Tibial artery (tissue), 4 donors: ENCODE measurements around the gene S100A14.
"Not testable (repeated sequence)": the region's sequence is repeated elsewhere in the genome, so short reads cannot be mapped to it uniquely, and the experiment has no call there.

Experiments
- DNase-seq, 2 donors: peaks; one replicate each; pipeline ENCODE4 v3.0.0-alpha.2; 2019
- H3K27ac ChIP-seq, 2 donors: fragments of 200-600 bp; sonication (generic) in 1 of 2; 1 replicate in 1 of 2; 2 replicates in 1 of 2; pipeline ENCODE4 v1.5.1; 2018 to 2019; ENCODE audit warnings: mild to moderate bottlenecking in 1 of 2
- H3K27me3 ChIP-seq, 2 donors: fragments of 200-600 bp; sonication (generic) in 1 of 2; one replicate each; pipeline versions ENCODE4 v1.5.1 to v1.6.0; 2016 to 2019
- H3K36me3 ChIP-seq, 3 donors: fragments of 200-600 bp; sonication (generic) in 2 of 3; one replicate each; pipeline ENCODE4 v1.5.1; 2016 to 2019; ENCODE audit warnings: mild to moderate bottlenecking in 2 of 3
- H3K4me1 ChIP-seq, 4 donors: fragments of 200-600 bp; sonication (generic) in 2 of 4; 1 replicate in 3 of 4; 2 replicates in 1 of 4; pipeline ENCODE4 v1.5.1; 2016 to 2019
- H3K4me3 ChIP-seq, 2 donors: fragments of 200-600 bp; sonication (generic) in 1 of 2; 1 replicate in 1 of 2; 2 replicates in 1 of 2; pipeline ENCODE4 v1.5.1; 2018 to 2019; ENCODE audit warnings: mild to moderate bottlenecking in 2 of 2
- H3K9me3 ChIP-seq, 3 donors: fragments of 200-600 bp; sonication (generic) in 1 of 3; one replicate each; pipeline ENCODE4 v1.5.1; 2016 to 2019
- intact Hi-C: fragments of 100-400 bp; cut with DNase I; formaldehyde crosslinking; loops from one replicate; pipeline ENCODE4 v1.15.0; 2023; ENCODE audit warnings: low total_unique reads
- TF ChIP-seq, protein P1 (sequence below), 2 experiments: fragments of 200-600 bp in 1 of 2; fragments of 450-650 bp in 1 of 2; IDR thresholded peaks; one replicate each; pipeline ENCODE4 v1.5.1; 2017 to 2019; ENCODE audit warnings: antibody characterized with exemption in 2 of 2, mild to moderate bottlenecking in 1 of 2, moderate library complexity in 1 of 2

S100A14 gene

DNA sequence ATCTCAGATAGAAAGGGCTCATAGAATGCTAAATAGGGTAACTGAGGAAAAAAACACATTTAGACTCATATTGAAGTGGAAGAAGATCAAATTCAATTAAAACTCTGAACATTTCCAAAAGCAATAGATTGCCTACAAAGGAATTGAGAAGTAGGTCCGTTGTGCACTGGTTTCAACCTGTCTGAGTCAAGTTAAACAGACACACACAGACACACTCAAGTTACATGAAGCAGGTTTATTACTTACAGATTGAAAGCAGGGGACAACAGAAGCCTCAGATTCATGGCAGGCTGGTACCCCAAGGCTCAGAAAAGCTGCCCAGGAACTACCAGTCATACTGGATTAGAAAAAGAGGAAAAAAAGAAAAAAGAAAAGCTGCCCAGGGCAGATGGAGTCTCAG is 29.8 kb downstream of the S100A14 start:
- no peaks in the 10 kb centered on the region for H3K27me3 ChIP-seq
- intact Hi-C loops, result no loop called here
- H3K9me3 ChIP-seq, result no peaks in the 10 kb centered on the region
- no peaks in the 10 kb centered on the region for H3K36me3 ChIP-seq
- TF ChIP-seq, protein P1, sequence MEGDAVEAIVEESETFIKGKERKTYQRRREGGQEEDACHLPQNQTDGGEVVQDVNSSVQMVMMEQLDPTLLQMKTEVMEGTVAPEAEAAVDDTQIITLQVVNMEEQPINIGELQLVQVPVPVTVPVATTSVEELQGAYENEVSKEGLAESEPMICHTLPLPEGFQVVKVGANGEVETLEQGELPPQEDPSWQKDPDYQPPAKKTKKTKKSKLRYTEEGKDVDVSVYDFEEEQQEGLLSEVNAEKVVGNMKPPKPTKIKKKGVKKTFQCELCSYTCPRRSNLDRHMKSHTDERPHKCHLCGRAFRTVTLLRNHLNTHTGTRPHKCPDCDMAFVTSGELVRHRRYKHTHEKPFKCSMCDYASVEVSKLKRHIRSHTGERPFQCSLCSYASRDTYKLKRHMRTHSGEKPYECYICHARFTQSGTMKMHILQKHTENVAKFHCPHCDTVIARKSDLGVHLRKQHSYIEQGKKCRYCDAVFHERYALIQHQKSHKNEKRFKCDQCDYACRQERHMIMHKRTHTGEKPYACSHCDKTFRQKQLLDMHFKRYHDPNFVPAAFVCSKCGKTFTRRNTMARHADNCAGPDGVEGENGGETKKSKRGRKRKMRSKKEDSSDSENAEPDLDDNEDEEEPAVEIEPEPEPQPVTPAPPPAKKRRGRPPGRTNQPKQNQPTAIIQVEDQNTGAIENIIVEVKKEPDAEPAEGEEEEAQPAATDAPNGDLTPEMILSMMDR (IDR thresholded peaks at IDR 0.05), result no peak
- H3K4me3 ChIP-seq, result no peak overlapping the region
- DNase-seq, result no peak
- H3K27ac ChIP-seq, result no peak overlapping the region
- H3K4me1 ChIP-seq, result no peaks in the 10 kb centered on the region

DNA sequence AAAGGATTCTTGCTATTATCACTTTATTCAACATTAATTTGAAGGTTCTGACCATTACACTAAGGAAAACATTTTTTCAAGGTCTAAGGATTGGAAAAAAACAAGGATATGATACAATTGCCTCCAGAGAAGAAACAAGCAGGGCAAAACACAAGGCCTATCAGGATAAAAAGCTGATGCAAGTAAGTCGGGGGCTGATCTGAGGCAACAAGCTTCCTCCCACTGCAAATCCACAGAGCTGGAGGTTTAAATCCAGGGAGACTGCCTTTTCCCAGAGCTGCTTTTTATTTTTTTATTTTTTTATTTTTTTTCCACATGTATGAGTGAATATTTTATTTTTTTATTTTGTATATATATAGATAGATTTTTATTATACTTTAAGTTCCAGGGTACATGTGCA is 31.1 kb downstream of the S100A14 start:
- Histone ChIP-seq H3K36me3 (no peaks in the 10 kb centered on the region), H3K27ac (no peak overlapping the region), H3K9me3 (no peaks in the 10 kb centered on the region), H3K27me3 (no peaks in the 10 kb centered on the region), H3K4me1 (no peaks in the 10 kb centered on the region), H3K4me3 (no peak overlapping the region)
- intact Hi-C loops, result no loop called here
- TF ChIP-seq, protein P1 (IDR thresholded peaks at IDR 0.05), result no peak
- DNase-seq, result no peak

DNA sequence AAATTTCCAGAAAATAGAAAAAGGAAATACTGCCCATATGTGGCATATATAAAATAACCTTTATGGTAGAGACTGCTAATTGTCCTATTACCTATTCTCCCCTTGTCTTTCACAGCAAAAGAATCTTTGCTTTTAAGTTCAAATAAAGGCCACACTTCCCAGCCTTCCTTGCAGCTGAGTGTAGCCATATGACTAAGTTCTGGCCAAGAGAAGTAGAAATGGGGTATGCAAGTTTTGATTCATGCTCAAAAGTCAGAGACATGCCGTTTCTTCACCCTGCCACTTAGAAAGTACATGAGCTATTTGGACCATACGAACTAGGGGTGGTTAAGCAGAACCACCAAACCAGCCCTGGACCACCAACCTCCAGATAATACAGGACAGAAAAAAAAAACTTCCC is 32.1 kb downstream of the S100A14 start:
- Histone ChIP-seq H3K36me3 (no peaks in the 10 kb centered on the region), H3K27ac (no peak overlapping the region), H3K4me1 (no peaks in the 10 kb centered on the region), H3K9me3 (no peaks in the 10 kb centered on the region), H3K4me3 (no peak overlapping the region), H3K27me3 (no peaks in the 10 kb centered on the region)
- intact Hi-C loops, result no loop called here
- peak in 1 of 2 donors; percentile 2 for DNase-seq
- TF ChIP-seq, protein P1 (IDR thresholded peaks at IDR 0.05), result no peak

DNA sequence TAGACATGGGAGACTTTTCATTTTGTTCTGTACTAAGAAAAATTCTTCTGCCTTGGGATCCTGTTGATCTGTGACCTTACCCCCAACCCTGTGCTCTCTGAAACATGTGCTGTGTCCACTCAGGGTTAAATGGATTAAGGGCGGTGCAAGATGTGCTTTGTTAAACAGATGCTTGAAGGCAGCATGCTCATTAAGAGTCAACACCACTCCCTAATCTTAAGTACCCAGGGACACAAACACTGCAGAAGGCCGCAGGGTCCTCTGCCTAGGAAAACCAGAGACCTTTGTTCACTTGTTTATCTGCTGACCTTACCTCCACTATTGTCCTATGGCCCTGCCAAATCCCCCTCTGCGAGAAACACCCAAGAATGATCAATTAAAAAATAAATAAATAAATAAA is 32.6 kb downstream of the S100A14 start:
- H3K4me3 ChIP-seq, intact Hi-C loops, H3K4me1 ChIP-seq, H3K36me3 ChIP-seq, H3K9me3 ChIP-seq, H3K27ac ChIP-seq, H3K27me3 ChIP-seq: not testable (repeated sequence)
- peak in 1 of 2 donors; percentile 4 for DNase-seq

DNA sequence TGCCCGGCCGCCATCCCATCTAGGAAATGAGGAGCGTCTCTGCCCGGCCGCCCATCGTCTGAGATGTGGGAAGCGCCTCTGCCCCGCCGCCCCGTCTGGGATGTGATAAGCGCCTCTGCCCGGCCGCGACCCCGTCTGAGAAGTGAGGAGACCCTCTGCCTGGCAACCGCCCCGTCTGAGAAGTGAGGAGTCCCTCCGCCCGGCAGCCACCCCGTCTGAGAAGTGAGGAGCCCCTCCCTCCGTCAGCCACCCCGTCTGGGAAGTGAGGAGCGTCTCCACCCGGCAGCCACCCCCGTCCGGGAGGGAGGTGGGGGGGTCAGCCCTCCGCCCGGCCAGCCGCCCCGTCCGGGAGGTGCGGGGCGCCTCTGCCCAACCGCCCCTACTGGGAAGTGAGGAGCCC is 33.3 kb downstream of the S100A14 start:
- H3K4me3 ChIP-seq, H3K9me3 ChIP-seq, intact Hi-C loops, H3K4me1 ChIP-seq, H3K36me3 ChIP-seq, H3K27ac ChIP-seq, H3K27me3 ChIP-seq: not testable (repeated sequence)
- peak in 1 of 2 donors; percentile 51 for DNase-seq

DNA sequence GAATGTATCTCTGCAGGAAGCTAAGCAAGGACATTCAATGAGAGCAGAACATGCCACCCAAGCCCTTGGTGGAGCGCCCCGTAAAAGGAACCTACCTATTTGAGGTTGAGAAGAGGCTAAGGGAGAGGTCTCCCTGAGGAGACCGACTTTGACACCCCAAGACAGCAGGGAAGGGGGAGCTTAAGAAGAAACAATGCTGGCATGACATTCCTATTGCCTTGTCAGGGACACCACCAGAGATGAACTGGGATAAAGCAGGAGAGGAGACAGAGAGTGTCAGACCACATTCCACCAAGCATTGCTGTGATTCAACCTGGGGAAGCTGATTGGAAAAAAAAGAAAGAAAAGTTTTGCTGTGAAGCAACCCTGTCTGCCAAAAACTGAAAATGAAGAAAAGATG is 37.2 kb downstream of the S100A14 start:
- Histone ChIP-seq H3K9me3 (no peaks in the 10 kb centered on the region), H3K27ac (no peak overlapping the region), H3K36me3 (no peaks in the 10 kb centered on the region), H3K27me3 (no peaks in the 10 kb centered on the region), H3K4me1 (peaks cover 0 to 16% (median 8%) of the 10 kb centered on the region in 4 donors), H3K4me3 (no peak overlapping the region)
- intact Hi-C loops, result no loop called here
- TF ChIP-seq, protein P1 (IDR thresholded peaks at IDR 0.05), result no peak
- DNase-seq, result peak in 1 of 2 donors; percentile 28

DNA sequence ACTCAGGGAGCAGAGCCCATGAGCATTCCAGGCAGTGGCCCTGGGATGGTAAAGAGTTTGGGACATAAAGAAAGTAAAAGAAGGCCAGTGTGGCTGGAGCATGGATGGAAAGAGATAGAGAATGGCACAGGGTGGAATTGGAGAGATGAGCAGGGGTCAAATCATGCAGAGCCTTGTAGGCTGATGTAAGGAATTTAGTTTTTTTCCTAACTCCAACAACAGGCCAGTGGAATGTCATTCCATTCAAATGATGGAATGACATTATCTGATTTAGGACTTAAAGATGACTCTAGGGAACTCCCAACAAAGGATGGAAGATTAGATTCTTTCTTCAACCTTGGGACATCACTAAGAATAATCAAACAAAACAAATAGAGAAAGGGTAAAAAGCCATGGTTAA is 37.6 kb downstream of the S100A14 start:
- Histone ChIP-seq H3K9me3 (no peaks in the 10 kb centered on the region), H3K27ac (no peak overlapping the region), H3K36me3 (no peaks in the 10 kb centered on the region), H3K4me3 (no peak overlapping the region), H3K27me3 (no peaks in the 10 kb centered on the region), H3K4me1 (peaks cover 0 to 17% (median 10%) of the 10 kb centered on the region in 4 donors)
- TF ChIP-seq, protein P1 (IDR thresholded peaks at IDR 0.05), result no peak
- intact Hi-C loops, result no loop called here
- no peak for DNase-seq
